ENCODE results near the gene PRMT7. TPM values are rescaled to one million over a fixed set of nuclear protein-coding genes. Genes with fewer than 3 reads are reported as not detected.

The PRMT7 gene
- polyA plus RNA-seq, 3 donors: 15.0 to 41.1 (median 15.2) TPM

DNA sequence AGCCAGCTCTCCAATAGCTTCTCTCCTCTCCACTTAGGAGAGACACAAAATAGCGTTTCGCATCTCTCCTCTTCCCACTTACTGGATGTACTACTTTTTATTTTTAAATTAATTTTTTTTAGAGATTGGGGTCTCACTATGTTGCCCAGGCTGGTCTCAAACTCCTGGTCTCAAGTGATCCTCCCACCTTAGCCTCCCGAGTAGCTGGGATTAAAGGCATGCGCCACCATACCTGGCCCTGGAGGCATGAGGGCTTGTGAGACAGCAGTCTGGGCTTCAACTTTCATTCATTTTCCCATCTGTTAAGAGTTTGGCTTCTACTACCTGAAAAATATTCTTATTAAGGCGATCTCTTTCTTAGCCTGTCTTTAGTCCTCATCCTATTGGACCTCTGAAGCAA is 18.4 kb upstream of the PRMT7 start:
- no peak for DNase-seq
- H3K79me2 ChIP-seq (ENCODE audit: insufficient read depth, low read length): peaks cover 1% of the 10 kb centered on the region
- no peak overlapping the region for H3K4me2 ChIP-seq (replicated peaks; ENCODE audit: extremely low read depth, low read length, poor library complexity, severe bottlenecking)
- WGBS (ENCODE audit: insufficient coverage): no CpG with 5 or more reads among the region's 5 CpGs
- H3K4me1 ChIP-seq (ENCODE audit: control insufficient read depth in 1 of 2, insufficient read depth in 2 of 2, low read length in 2 of 2): peaks cover 35 to 38% of the 10 kb centered on the region in 2 donors
- H3K9ac ChIP-seq (ENCODE audit: insufficient read depth, low read length, poor library complexity, severe bottlenecking): no peak overlapping the region
- no peaks in the 10 kb centered on the region for H3K27me3 ChIP-seq (ENCODE audit: control insufficient read depth in 2 of 2, insufficient read depth in 2 of 2, low read length in 2 of 2)
- no peaks in the 10 kb centered on the region for H4K20me1 ChIP-seq (ENCODE audit: insufficient read depth, low read length)
- H3K27me3 Mint-ChIP-seq (ENCODE audit: low read depth in 3 of 3): no peaks in the 10 kb centered on the region
- peaks cover 56 to 86% of the 10 kb centered on the region in 2 donors for H3K36me3 ChIP-seq (replicated peaks in 1 of 2; ENCODE audit: control insufficient read depth in 1 of 2, insufficient read depth in 2 of 2, low read length in 2 of 2)
- intact Hi-C loops (cut with micrococcal nuclease): no loop called here
- H3K4me1 Mint-ChIP-seq: peaks cover 41% of the 10 kb centered on the region
- H3K27ac Mint-ChIP-seq: no peak overlapping the region
- peaks cover 77 to 84% of the 10 kb centered on the region in 2 donors for H3K36me3 Mint-ChIP-seq
- no peak overlapping the region for H3K4me3 ChIP-seq (replicated peaks in 1 of 3; ENCODE audit: low read depth in 2 of 3, low read length in 3 of 3)
- no peaks in the 10 kb centered on the region for H3K9me3 Mint-ChIP-seq
- H3K9me3 ChIP-seq (replicated peaks in 1 of 2; ENCODE audit: control insufficient read depth in 1 of 2, insufficient read depth in 1 of 2, low read length in 2 of 2): no peaks in the 10 kb centered on the region
- peak overlapping the region in 1 of 2 donors; percentile 0 for H3K27ac ChIP-seq (ENCODE audit: low read depth in 1 of 2, low read length in 2 of 2)
- H2AFZ ChIP-seq (ENCODE audit: insufficient read depth, low read depth, low read length, poor library complexity, severe bottlenecking): no peak overlapping the region
- H3K4me3 Mint-ChIP-seq: no peak overlapping the region
- TF ChIP-seq, protein P1, sequence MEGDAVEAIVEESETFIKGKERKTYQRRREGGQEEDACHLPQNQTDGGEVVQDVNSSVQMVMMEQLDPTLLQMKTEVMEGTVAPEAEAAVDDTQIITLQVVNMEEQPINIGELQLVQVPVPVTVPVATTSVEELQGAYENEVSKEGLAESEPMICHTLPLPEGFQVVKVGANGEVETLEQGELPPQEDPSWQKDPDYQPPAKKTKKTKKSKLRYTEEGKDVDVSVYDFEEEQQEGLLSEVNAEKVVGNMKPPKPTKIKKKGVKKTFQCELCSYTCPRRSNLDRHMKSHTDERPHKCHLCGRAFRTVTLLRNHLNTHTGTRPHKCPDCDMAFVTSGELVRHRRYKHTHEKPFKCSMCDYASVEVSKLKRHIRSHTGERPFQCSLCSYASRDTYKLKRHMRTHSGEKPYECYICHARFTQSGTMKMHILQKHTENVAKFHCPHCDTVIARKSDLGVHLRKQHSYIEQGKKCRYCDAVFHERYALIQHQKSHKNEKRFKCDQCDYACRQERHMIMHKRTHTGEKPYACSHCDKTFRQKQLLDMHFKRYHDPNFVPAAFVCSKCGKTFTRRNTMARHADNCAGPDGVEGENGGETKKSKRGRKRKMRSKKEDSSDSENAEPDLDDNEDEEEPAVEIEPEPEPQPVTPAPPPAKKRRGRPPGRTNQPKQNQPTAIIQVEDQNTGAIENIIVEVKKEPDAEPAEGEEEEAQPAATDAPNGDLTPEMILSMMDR (IDR thresholded peaks at IDR 0.05): no peak

- Histone ChIP-seq H3K27ac (ENCODE audit: low read depth in 1 of 2, low read length in 2 of 2) (peak overlapping the region in 1 of 2 donors; percentile 65), H3K79me2 (ENCODE audit: insufficient read depth, low read length) (no peaks in the 10 kb centered on the region), H3K4me1 (ENCODE audit: control insufficient read depth in 1 of 2, insufficient read depth in 2 of 2, low read length in 2 of 2) (peaks cover 11 to 13% of the 10 kb centered on the region in 2 donors), H3K27me3 (ENCODE audit: control insufficient read depth in 2 of 2, insufficient read depth in 2 of 2, low read length in 2 of 2) (no peaks in the 10 kb centered on the region), H3K4me2 (replicated peaks; ENCODE audit: extremely low read depth, low read length, poor library complexity, severe bottlenecking) (no peak overlapping the region), H3K4me3 (replicated peaks in 1 of 3; ENCODE audit: low read depth in 2 of 3, low read length in 3 of 3) (no peak overlapping the region), H3K9ac (ENCODE audit: insufficient read depth, low read length, poor library complexity, severe bottlenecking) (no peak overlapping the region), H3K9me3 (replicated peaks in 1 of 2; ENCODE audit: control insufficient read depth in 1 of 2, insufficient read depth in 1 of 2, low read length in 2 of 2) (no peaks in the 10 kb centered on the region), H3K36me3 (replicated peaks in 1 of 2; ENCODE audit: control insufficient read depth in 1 of 2, insufficient read depth in 2 of 2, low read length in 2 of 2) (peaks cover 84 to 100% of the 10 kb centered on the region in 2 donors), H4K20me1 (ENCODE audit: insufficient read depth, low read length) (peaks cover 7% of the 10 kb centered on the region), H2AFZ (ENCODE audit: insufficient read depth, low read depth, low read length, poor library complexity, severe bottlenecking) (no peak overlapping the region)
- no peaks in the 10 kb centered on the region for H3K27me3 Mint-ChIP-seq (ENCODE audit: low read depth in 3 of 3)
- H3K4me3 Mint-ChIP-seq: no peak overlapping the region
- TF ChIP-seq, protein P1 (IDR thresholded peaks at IDR 0.05): no peak
- DNase-seq: no peak
- 43% methylated on average over 5 of the region's 12 CpGs for WGBS (ENCODE audit: insufficient coverage)
- H3K36me3 Mint-ChIP-seq: peaks cover 89 to 97% of the 10 kb centered on the region in 2 donors
- H3K9me3 Mint-ChIP-seq: no peaks in the 10 kb centered on the region
- intact Hi-C loops (cut with micrococcal nuclease): no loop called here
- H3K27ac Mint-ChIP-seq: peak overlapping the region in 6 of 7 donors; percentile 68 to 88 (median 82)
- H3K4me1 Mint-ChIP-seq: peaks cover 18% of the 10 kb centered on the region
Observed at GRCh38 chr16:68296291-68296690, 14.5 kb upstream of the PRMT7 start.

Data from CD14-positive monocyte (primary cell).